ENCODE measurements around the gene HUNK.
"Not testable (repeated sequence)": the region's sequence is repeated elsewhere in the genome, so short reads cannot be mapped to it uniquely, and the experiment has no call there.

HUNK gene

GRCh38 chr21:32007456-32007855 is 134.6 kb downstream of the HUNK start:
- no peak for DNase-seq

GRCh38 chr21:32008714-32009113 is 135.9 kb downstream of the HUNK start:
- DNase-seq, result no peak

GRCh38 chr21:32009263-32009662 is 136.4 kb downstream of the HUNK start:
- no peak for DNase-seq

- DNase-seq, result no peak
These were observed 142.8 kb downstream of the HUNK start for GRCh38 chr21:32015461-32016139.

GRCh38 chr21:32018381-32018780 is 145.6 kb downstream of the HUNK start:
- no peak for DNase-seq

- DNase-seq, result no peak
These were observed 147.7 kb downstream of the HUNK start for GRCh38 chr21:32020564-32020963.

GRCh38 chr21:32021319-32021994 is 148.6 kb downstream of the HUNK start:
- no peak for DNase-seq

GRCh38 chr21:32022146-32022545 is 149.3 kb downstream of the HUNK start:
- DNase-seq, result no peak

GRCh38 chr21:32030146-32030652 is 157.4 kb downstream of the HUNK start:
- DNase-seq, result no peak

- DNase-seq, result no peak
These were observed 162.0 kb downstream of the HUNK start for GRCh38 chr21:32034850-32035249.

GRCh38 chr21:32035617-32036016 is 162.8 kb downstream of the HUNK start:
- DNase-seq, result no peak

- no peak for DNase-seq
These were observed 163.9 kb downstream of the HUNK start for GRCh38 chr21:32036756-32037155.

GRCh38 chr21:32038751-32039150 is 165.9 kb downstream of the HUNK start:
- not testable (repeated sequence) for DNase-seq

GRCh38 chr21:32043458-32043857 is 170.6 kb downstream of the HUNK start:
- no peak for DNase-seq

GRCh38 chr21:32044205-32045180 is 171.7 kb downstream of the HUNK start:
- DNase-seq, result no peak

GRCh38 chr21:32046191-32046590 is 173.4 kb downstream of the HUNK start:
- no peak for DNase-seq

- DNase-seq, result no peak
These were observed 175.5 kb downstream of the HUNK start for GRCh38 chr21:32048353-32048752.

All from CD4-positive, alpha-beta T cell treated with Interferon gamma for 1 hour (primary cell).